Medulla oblongata (tissue), 1 donor: Measurements from ENCODE around the gene CHMP1B.

Experiments
- DNase-seq: peaks from one replicate; pipeline ENCODE4 v3.0.0-alpha.2; 2015; ENCODE audit errors: extremely low spot score

CHMP1B gene

GRCh38 chr18:11902522-11903292 is 51.5 kb downstream of the CHMP1B start:
- no peak for DNase-seq
